HUDEP-2 (cell line): Measurements from ENCODE around the gene SLIT1.

Experiments
- DNase-seq, 76 experiments: peaks; one replicate each; lab custom pipeline; 2025; ENCODE audit not compliant: unreplicated experiment in 76 of 76; lab: John Stamatoyannopoulos, UW

The SLIT1 gene

GRCh38 chr10:97142834-97143233, 42.9 kb downstream of the SLIT1 start:
- DNase-seq = no peak

- DNase-seq = no peak
These were observed 44.6 kb downstream of the SLIT1 start for GRCh38 chr10:97140902-97141745.

- no peak for DNase-seq
These were observed 45.5 kb downstream of the SLIT1 start for GRCh38 chr10:97140049-97140846.

GRCh38 chr10:97139651-97140048, 46.1 kb downstream of the SLIT1 start:
- no peak for DNase-seq

GRCh38 chr10:97138846-97139245, 46.9 kb downstream of the SLIT1 start:
- DNase-seq = no peak

GRCh38 chr10:97138174-97138573, 47.6 kb downstream of the SLIT1 start:
- DNase-seq = no peak

- no peak for DNase-seq
These were observed 49.0 kb downstream of the SLIT1 start for GRCh38 chr10:97136756-97137155.

- DNase-seq = no peak
These were observed 50.3 kb downstream of the SLIT1 start for GRCh38 chr10:97135464-97135863.

- no peak for DNase-seq
These were observed 50.8 kb downstream of the SLIT1 start for GRCh38 chr10:97134983-97135382.

GRCh38 chr10:97134110-97134509, 51.6 kb downstream of the SLIT1 start:
- no peak for DNase-seq

GRCh38 chr10:97132273-97132672, 53.5 kb downstream of the SLIT1 start:
- no peak for DNase-seq

- DNase-seq = no peak
These were observed 54.1 kb downstream of the SLIT1 start for GRCh38 chr10:97131666-97132065.

GRCh38 chr10:97131181-97131628, 54.6 kb downstream of the SLIT1 start:
- DNase-seq = no peak

GRCh38 chr10:97129666-97130065, 56.1 kb downstream of the SLIT1 start:
- no peak for DNase-seq

- DNase-seq = no peak
These were observed 57.1 kb downstream of the SLIT1 start for GRCh38 chr10:97128516-97129154.

GRCh38 chr10:97128039-97128492, 57.7 kb downstream of the SLIT1 start:
- DNase-seq = no peak

GRCh38 chr10:97127509-97127908, 58.2 kb downstream of the SLIT1 start:
- DNase-seq = no peak

- no peak for DNase-seq
These were observed 61.5 kb downstream of the SLIT1 start for GRCh38 chr10:97124211-97124610.

GRCh38 chr10:97123765-97124164, 62.0 kb downstream of the SLIT1 start:
- DNase-seq = no peak

GRCh38 chr10:97121041-97121440, 64.7 kb downstream of the SLIT1 start:
- no peak for DNase-seq

GRCh38 chr10:97120370-97120769, 65.4 kb downstream of the SLIT1 start:
- no peak for DNase-seq
